OCI-LY1 (cell line): Measurements from ENCODE around the gene AP2B1.

ENCODE experiments used
- EZH2 ChIP-seq: fragments of 200-600 bp; sonication (generic), shearing (Covaris generic); IDR thresholded peaks from 2 replicates; pipeline ENCODE4 v1.8.0; 2017; ENCODE audit warnings: borderline replicate concordance, mixed run types, mild to moderate bottlenecking, antibody characterized with exemption, low read length, moderate library complexity, mixed read lengths
- TF ChIP-seq, protein P1 (sequence below): fragments of 200-600 bp; sonication (generic), shearing (Covaris generic); IDR thresholded peaks from 2 replicates; pipeline ENCODE4 v1.5.1; 2017; ENCODE audit warnings: mild to moderate bottlenecking, antibody characterized with exemption, low read length, moderate library complexity, mixed read lengths

DNA sequence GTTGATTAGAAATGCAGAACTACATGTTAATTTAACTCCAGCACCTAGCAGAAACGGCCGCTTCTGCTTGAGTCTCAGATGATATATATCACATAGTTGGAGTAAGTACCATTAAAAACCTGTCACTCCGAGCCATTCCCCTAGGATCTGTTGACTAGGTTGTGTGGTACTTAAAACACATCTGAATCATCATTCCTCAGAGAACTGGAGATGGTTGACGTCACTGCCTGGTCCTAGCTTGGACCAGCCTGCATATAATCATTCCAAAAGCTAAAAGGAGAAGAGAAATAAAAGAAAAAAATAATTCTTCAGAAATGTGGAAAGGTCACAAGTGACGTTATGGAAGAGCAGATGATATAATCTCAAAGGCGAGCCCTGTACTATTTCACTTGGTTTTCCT is 113.0 kb downstream of the AP2B1 start:
- TF ChIP-seq, protein P1, sequence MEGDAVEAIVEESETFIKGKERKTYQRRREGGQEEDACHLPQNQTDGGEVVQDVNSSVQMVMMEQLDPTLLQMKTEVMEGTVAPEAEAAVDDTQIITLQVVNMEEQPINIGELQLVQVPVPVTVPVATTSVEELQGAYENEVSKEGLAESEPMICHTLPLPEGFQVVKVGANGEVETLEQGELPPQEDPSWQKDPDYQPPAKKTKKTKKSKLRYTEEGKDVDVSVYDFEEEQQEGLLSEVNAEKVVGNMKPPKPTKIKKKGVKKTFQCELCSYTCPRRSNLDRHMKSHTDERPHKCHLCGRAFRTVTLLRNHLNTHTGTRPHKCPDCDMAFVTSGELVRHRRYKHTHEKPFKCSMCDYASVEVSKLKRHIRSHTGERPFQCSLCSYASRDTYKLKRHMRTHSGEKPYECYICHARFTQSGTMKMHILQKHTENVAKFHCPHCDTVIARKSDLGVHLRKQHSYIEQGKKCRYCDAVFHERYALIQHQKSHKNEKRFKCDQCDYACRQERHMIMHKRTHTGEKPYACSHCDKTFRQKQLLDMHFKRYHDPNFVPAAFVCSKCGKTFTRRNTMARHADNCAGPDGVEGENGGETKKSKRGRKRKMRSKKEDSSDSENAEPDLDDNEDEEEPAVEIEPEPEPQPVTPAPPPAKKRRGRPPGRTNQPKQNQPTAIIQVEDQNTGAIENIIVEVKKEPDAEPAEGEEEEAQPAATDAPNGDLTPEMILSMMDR = no peak
- no peak for TF ChIP-seq EZH2
